ENCODE data around the gene SLC13A4. TPM values are rescaled to one million over a fixed set of nuclear protein-coding genes. Genes with fewer than 3 reads are reported as not detected.
"Not testable (repeated sequence)": the region's sequence is repeated elsewhere in the genome, so short reads cannot be mapped to it uniquely, and the experiment has no call there.

Gene SLC13A4, protein sequence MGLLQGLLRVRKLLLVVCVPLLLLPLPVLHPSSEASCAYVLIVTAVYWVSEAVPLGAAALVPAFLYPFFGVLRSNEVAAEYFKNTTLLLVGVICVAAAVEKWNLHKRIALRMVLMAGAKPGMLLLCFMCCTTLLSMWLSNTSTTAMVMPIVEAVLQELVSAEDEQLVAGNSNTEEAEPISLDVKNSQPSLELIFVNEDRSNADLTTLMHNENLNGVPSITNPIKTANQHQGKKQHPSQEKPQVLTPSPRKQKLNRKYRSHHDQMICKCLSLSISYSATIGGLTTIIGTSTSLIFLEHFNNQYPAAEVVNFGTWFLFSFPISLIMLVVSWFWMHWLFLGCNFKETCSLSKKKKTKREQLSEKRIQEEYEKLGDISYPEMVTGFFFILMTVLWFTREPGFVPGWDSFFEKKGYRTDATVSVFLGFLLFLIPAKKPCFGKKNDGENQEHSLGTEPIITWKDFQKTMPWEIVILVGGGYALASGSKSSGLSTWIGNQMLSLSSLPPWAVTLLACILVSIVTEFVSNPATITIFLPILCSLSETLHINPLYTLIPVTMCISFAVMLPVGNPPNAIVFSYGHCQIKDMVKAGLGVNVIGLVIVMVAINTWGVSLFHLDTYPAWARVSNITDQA
- polyA plus RNA-seq (2012; ENCODE audit: low read depth, missing spikeins), result 0.01 TPM

DNA sequence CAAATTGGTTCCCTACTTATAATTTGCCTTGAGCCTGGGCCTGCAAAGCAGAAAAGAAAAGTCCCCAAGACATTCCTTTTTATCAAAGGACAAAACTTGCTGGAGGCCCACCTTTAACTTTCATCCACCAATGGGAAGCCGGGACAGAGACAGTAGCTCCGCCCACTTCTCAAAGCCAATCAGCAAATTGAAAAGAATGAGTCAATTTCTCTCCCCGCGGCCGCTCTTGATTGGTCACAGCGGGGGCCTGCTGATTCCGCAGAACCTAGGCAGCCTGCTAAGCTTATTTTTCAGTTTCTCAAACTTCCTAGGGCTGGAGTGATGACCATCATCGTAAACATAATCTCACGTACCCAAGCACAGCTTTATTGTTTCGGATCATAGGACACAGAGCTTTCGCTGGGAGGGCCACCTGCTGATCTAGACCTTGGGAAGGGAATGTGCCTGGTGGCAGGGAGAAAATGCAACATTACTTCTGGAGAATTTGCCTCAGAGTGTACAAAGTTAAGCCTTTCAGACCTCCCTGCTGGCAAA is at the start of gene SLC13A4:
TSS of gene SLC13A4 (minus strand) at position 51 of the 534 bp plus-strand sequence. CDS start 690 bp downstream, outside the sequence.
- FAIRE-seq, result no peak
- TF ChIP-seq POU2F2 (IDR thresholded peaks at IDR 0.05; ENCODE audit: low read depth, low read length), result no peak
- no peak for TF ChIP-seq PAX5 (IDR thresholded peaks at IDR 0.05; ENCODE audit: insufficient read depth, low read length, severe bottlenecking)
- TF ChIP-seq POLR2A (IDR thresholded peaks at IDR 0.05; ENCODE audit: low read depth, low read length), result no peak
- TF ChIP-seq SPI1 (IDR thresholded peaks at IDR 0.05; ENCODE audit: low read depth, low read length), result no peak
- no peak for TF ChIP-seq TAF1 (IDR thresholded peaks at IDR 0.05; ENCODE audit: low read depth, low read length)
- no peak for TF ChIP-seq POLR2AphosphoS5 (IDR thresholded peaks at IDR 0.05; ENCODE audit: low read depth, low read length)
- no peak for DNase-seq (ENCODE audit: insufficient read length, low spot score)

DNA sequence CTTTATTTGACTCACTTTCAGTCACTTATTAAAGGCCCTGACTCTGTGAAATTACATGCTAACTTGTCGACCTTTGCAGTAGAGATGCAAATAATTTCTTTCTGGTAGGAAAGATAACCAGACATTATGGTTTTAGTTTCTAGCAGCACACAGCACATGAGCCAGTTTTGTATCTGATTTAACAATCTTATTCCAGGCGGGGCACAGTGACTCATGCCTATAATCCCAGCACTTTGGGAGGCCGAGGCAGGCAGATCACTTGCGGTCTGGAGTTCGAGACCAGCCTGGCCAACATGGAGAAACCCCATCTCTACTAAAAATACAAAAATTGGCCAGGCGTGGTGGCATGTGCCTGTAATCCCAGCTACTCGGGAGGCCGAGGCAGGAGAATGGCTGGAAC is 47.9 kb upstream of the SLC13A4 start:
- not testable (repeated sequence) for FAIRE-seq; DNase-seq (ENCODE audit: insufficient read length, low spot score)

DNA sequence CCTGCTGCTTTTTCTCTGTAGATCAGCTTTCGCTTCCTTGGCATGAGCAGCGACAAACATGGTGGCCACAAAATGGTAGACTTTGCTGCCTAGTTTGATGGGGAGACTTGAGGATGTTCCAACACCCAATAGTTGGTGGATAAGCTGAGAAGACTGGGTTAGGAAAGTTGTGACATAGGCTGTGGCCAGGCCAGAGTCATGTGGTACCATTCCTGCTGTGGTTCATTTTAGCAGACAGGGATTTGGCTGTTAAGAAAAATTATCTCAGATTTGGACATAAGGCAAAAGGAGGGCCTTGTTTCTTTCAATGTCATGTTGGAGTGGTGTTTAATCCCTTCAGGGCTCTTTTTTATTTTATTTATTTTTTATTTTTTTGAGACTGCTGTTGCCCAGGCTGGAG is 47.2 kb upstream of the SLC13A4 start:
- DNase-seq (ENCODE audit: insufficient read length, low spot score), result no peak
- FAIRE-seq, result no peak
- TF ChIP-seq POLR2A (IDR thresholded peaks at IDR 0.05; ENCODE audit: low read depth, low read length), result no peak
- no peak for TF ChIP-seq SPI1 (IDR thresholded peaks at IDR 0.05; ENCODE audit: low read depth, low read length)
- no peak for TF ChIP-seq TAF1 (IDR thresholded peaks at IDR 0.05; ENCODE audit: low read depth, low read length)
- TF ChIP-seq PAX5 (IDR thresholded peaks at IDR 0.05; ENCODE audit: insufficient read depth, low read length, severe bottlenecking), result no peak
- no peak for TF ChIP-seq POLR2AphosphoS5 (IDR thresholded peaks at IDR 0.05; ENCODE audit: low read depth, low read length)
- TF ChIP-seq POU2F2 (IDR thresholded peaks at IDR 0.05; ENCODE audit: low read depth, low read length), result no peak

DNA sequence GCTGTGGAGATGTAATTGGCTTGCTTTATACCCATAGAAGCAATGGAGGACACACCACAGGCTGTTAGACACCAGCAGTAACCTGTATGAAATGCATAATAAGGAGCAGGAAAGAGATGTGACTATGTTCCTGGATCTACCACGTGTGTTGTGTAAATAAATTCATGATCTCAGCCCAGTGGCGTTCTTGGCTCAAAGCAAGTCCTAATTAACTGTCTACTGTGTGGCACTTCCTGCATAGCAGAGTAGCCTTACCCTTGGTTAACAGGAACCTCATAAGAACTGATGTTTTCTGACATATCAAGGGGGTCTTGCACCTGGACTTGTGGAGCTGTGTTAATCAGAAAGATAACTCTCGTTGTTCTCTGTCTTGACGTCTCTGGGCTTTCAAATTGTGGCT is 46.3 kb upstream of the SLC13A4 start:
- FAIRE-seq, result no peak
- TF ChIP-seq POLR2A (IDR thresholded peaks at IDR 0.05; ENCODE audit: low read depth, low read length), result no peak
- TF ChIP-seq SPI1 (IDR thresholded peaks at IDR 0.05; ENCODE audit: low read depth, low read length), result no peak
- no peak for TF ChIP-seq TAF1 (IDR thresholded peaks at IDR 0.05; ENCODE audit: low read depth, low read length)
- TF ChIP-seq POLR2AphosphoS5 (IDR thresholded peaks at IDR 0.05; ENCODE audit: low read depth, low read length), result no peak
- no peak for TF ChIP-seq PAX5 (IDR thresholded peaks at IDR 0.05; ENCODE audit: insufficient read depth, low read length, severe bottlenecking)
- TF ChIP-seq POU2F2 (IDR thresholded peaks at IDR 0.05; ENCODE audit: low read depth, low read length), result no peak
- no peak for DNase-seq (ENCODE audit: insufficient read length, low spot score)

DNA sequence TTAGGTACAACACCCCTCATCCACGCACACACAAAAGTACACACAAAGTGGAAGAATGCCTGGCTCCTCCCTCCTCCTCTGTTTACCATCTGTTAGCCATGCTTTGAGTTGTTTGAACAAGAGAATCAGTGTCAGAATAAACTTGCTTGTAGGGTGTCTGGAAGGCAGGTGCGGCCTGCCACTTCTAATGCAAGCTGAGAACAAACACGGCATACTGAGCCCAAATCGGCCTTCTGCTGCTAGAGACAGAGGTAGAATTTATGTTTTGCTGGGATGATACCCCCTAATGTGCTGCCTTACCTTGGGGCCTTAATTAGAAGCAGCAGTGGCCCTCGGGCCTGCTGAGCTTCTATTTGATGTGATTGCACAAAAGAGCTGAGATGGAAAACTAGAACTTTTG is 45.5 kb upstream of the SLC13A4 start:
- DNase-seq (ENCODE audit: insufficient read length, low spot score) (no peak), FAIRE-seq (no peak)
- no peak for TF ChIP-seq POLR2AphosphoS5 (IDR thresholded peaks at IDR 0.05; ENCODE audit: low read depth, low read length)
- TF ChIP-seq PAX5 (IDR thresholded peaks at IDR 0.05; ENCODE audit: insufficient read depth, low read length, severe bottlenecking), result no peak
- no peak for TF ChIP-seq TAF1 (IDR thresholded peaks at IDR 0.05; ENCODE audit: low read depth, low read length)
- TF ChIP-seq SPI1 (IDR thresholded peaks at IDR 0.05; ENCODE audit: low read depth, low read length), result no peak
- no peak for TF ChIP-seq POU2F2 (IDR thresholded peaks at IDR 0.05; ENCODE audit: low read depth, low read length)
- TF ChIP-seq POLR2A (IDR thresholded peaks at IDR 0.05; ENCODE audit: low read depth, low read length), result no peak

DNA sequence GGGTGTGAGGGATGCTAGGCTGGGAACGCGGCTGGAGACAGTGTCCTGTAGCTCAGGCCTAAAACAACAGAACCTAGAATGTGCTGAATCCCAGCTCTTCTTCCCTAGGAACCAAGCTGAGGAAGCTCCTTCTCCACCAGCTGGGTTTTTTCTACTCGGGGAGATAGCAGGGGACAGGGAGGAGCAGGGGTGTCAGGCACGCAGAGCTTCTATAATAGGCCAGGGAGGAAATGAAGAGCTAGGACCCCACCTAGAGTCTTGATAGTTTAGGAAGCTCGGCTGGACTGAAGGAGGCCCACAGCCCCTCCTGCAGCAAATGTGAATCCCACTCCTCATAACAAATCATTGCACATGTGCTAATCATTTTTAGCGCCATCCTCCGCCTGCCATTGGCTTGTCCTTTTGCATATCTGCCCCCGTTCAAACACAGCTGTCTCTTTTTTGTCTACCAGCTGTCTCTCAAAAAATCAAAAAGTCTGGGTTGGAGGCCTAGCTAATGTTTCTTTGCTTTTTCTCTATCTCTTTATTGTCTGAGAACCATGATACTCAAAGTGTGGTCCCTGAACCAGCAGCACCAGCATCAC is 44.7 kb upstream of the SLC13A4 start:
- DNase-seq (ENCODE audit: insufficient read length, low spot score) (no peak), FAIRE-seq (no peak)
- TF ChIP-seq POLR2AphosphoS5 (IDR thresholded peaks at IDR 0.05; ENCODE audit: low read depth, low read length) (no peak), TAF1 (IDR thresholded peaks at IDR 0.05; ENCODE audit: low read depth, low read length) (no peak), PAX5 (IDR thresholded peaks at IDR 0.05; ENCODE audit: insufficient read depth, low read length, severe bottlenecking) (no peak), POLR2A (IDR thresholded peaks at IDR 0.05; ENCODE audit: low read depth, low read length) (no peak)

DNA sequence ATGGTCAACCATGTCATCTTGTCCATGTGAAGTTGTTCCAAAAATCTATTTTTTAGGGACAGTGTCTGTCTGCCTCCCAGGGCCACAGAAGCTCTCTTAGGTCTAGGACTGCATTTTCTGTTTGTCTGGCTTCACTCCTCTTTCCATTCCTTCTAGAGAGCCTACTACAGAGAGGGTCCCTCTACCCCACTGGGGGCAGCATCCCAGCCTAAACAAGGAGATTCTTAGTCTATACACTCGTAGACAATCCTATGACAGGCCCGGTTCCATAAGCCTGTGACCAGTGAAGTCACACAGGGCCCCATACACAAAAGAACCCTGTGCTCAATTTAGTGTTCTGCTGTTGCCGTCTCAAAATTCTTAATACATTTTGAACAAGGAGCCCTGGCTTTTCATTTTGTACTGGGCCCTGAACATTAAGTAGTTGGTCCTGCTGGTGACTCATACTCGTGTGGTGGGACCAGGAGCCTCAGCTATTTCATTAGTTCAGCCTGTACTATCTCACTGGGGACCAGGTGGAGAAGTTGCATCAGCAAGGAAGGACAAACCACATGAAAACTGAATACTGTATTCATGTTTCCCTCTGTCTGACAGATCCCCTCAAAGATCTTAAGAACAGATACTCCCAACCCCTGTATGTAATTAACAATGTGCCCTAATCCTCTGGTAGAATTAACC is 44.1 kb upstream of the SLC13A4 start:
- DNase-seq (ENCODE audit: insufficient read length, low spot score), result no peak
- FAIRE-seq, result no peak
- no peak for TF ChIP-seq PAX5 (IDR thresholded peaks at IDR 0.05; ENCODE audit: insufficient read depth, low read length, severe bottlenecking)
- no peak for TF ChIP-seq POLR2A (IDR thresholded peaks at IDR 0.05; ENCODE audit: low read depth, low read length)
- TF ChIP-seq POLR2AphosphoS5 (IDR thresholded peaks at IDR 0.05; ENCODE audit: low read depth, low read length), result no peak
- TF ChIP-seq POU2F2 (IDR thresholded peaks at IDR 0.05; ENCODE audit: low read depth, low read length), result no peak
- no peak for TF ChIP-seq SPI1 (IDR thresholded peaks at IDR 0.05; ENCODE audit: low read depth, low read length)
- TF ChIP-seq TAF1 (IDR thresholded peaks at IDR 0.05; ENCODE audit: low read depth, low read length), result no peak

DNA sequence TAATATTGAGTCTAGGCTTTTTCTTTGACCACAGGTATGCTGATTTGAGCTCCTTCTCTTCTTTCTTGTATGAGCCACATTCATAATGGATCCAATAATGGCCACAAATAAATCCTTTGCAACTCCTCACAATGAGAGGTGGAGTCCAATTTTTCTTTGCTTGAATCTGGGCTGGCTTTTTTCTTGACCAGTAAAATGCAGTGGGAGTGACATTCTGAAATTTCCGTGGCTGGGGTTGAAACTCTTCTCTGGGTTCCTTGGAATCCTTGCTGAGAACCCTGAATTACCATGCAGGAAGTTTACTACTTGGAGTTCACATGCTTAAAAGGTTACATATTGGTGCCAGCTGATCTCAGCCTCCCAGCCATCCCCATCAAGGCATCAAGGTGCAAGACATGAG is 43.1 kb upstream of the SLC13A4 start:
- no peak for DNase-seq (ENCODE audit: insufficient read length, low spot score)
- no peak for FAIRE-seq
- no peak for TF ChIP-seq PAX5 (IDR thresholded peaks at IDR 0.05; ENCODE audit: insufficient read depth, low read length, severe bottlenecking)
- TF ChIP-seq POU2F2 (IDR thresholded peaks at IDR 0.05; ENCODE audit: low read depth, low read length), result no peak
- TF ChIP-seq POLR2A (IDR thresholded peaks at IDR 0.05; ENCODE audit: low read depth, low read length), result no peak
- no peak for TF ChIP-seq SPI1 (IDR thresholded peaks at IDR 0.05; ENCODE audit: low read depth, low read length)
- TF ChIP-seq POLR2AphosphoS5 (IDR thresholded peaks at IDR 0.05; ENCODE audit: low read depth, low read length), result no peak
- TF ChIP-seq TAF1 (IDR thresholded peaks at IDR 0.05; ENCODE audit: low read depth, low read length), result no peak

DNA sequence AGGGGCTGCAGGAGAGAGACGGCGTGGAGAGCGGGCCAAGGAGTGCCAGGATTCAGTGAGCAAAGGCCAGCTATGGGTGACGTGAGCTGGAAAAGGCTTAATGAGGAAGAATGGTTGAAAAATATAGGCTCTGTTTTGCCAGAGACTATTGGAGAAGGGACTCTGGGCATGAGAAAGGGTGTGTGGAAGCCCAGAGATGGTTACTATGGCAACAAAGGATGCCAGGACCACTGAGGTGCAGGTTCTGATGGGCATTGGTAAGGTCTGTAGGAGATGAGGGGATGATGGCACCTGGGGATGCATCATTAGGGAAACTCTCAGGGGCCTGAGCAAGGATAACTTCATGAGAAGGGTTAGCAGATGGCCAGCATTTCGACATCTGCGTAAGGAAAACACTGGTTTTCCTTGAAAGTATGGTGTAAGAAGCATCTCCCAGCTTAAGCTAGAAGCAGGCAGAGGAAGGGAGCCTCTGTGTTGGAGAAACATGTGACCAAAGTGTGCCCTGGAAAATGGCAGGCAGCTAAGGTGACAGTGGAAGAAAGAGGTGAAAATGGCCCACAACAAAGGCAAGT is 42.2 kb upstream of the SLC13A4 start:
- FAIRE-seq (no peak), DNase-seq (ENCODE audit: insufficient read length, low spot score) (no peak)
- TF ChIP-seq POLR2A (IDR thresholded peaks at IDR 0.05; ENCODE audit: low read depth, low read length) (no peak), POU2F2 (IDR thresholded peaks at IDR 0.05; ENCODE audit: low read depth, low read length) (no peak), TAF1 (IDR thresholded peaks at IDR 0.05; ENCODE audit: low read depth, low read length) (no peak), POLR2AphosphoS5 (IDR thresholded peaks at IDR 0.05; ENCODE audit: low read depth, low read length) (no peak)

Data from GM12891 (cell line).